K562 (cell line): ENCODE measurements around the gene BBX. TPM values are rescaled to one million over a fixed set of nuclear protein-coding genes. Genes with fewer than 3 reads are reported as not detected.

Source experiments
- ATAC-seq: fragments of 200-7000 bp; cut with Tn5 transposase; 3 replicates; pipeline ENCODE4 v1.9.1; 2020; ENCODE audit warnings: moderate library complexity
- BruUV-seq: library from RNA; stranded (reverse); fragments of 400-500 nt; replicated peaks from 2 replicates; lab custom pipeline; 2021; lab: Mats Ljungman, UMichigan
- CTCF ChIA-PET: fragments of 300-600 bp; formaldehyde crosslinking; extraction: SDS; loops from one replicate; lab custom pipeline; 2021; ENCODE audit warnings: low intra/inter-chr PET ratio; lab: Yijun Ruan, JAX
- POLR2A ChIA-PET: fragments of 300-600, 350-650 bp; sonication (Branson Sonifier 250); formaldehyde crosslinking; extraction: SDS; loops from one replicate; lab custom pipeline; 2021; ENCODE audit warnings: antibody characterized with exemption, inconsistent platforms; lab: Yijun Ruan, JAX
- DNase-seq, 4 experiments: peaks; one replicate each; pipeline versions ENCODE4 v3.0.0 to v3.0.0-alpha.2; 2011 to 2018; ENCODE audit warnings: low spot score in 3 of 4, mixed read lengths in 3 of 4; ENCODE audit errors: extremely low read depth in 1 of 4
- FAIRE-seq: peaks from 2 replicates; lab custom pipeline; 2011; peaks lifted over from hg19 to GRCh38; lab: Jason Lieb, UNC
- H2AFZ ChIP-seq: 2 replicates; pipeline ENCODE4 v1.6.0; 2011; ENCODE audit warnings: low read depth, low read length, control low read depth, inconsistent platforms
- H3K27ac ChIP-seq: fragments of 200-600 bp; 3 replicates; pipeline ENCODE4 v1.8.0; 2011; ENCODE audit warnings: low read depth, mild to moderate bottlenecking, control low read depth, inconsistent platforms, low read length, moderate library complexity, mixed read lengths; ENCODE audit errors: extremely low read depth
- H3K27me3 ChIP-seq, 2 experiments: fragments of 300-600 bp in 1 of 2; 2 replicates in 1 of 2; 3 replicates in 1 of 2; pipeline versions ENCODE4 v1.6.0 to v1.8.0; 2011; ENCODE audit warnings: inconsistent platforms in 2 of 2, low read length in 2 of 2, mild to moderate bottlenecking in 1 of 2, mixed read lengths in 1 of 2, moderate library complexity in 1 of 2; ENCODE audit not compliant: control insufficient read depth in 2 of 2, insufficient read depth in 2 of 2
- H3K36me3 ChIP-seq: fragments of 300-600 bp; 3 replicates; pipeline ENCODE4 v1.8.0; 2011; ENCODE audit warnings: mild to moderate bottlenecking, low read length, inconsistent platforms; ENCODE audit not compliant: control insufficient read depth, insufficient read depth
- H3K4me1 ChIP-seq, 2 experiments: fragments of 200-600 bp in 1 of 2; replicated peaks in 1 of 2; 2 replicates in 1 of 2; 3 replicates in 1 of 2; pipeline versions ENCODE4 v1.5.1 to v1.8.0; 2011; ENCODE audit warnings: inconsistent platforms in 2 of 2, low read length in 2 of 2, mild to moderate bottlenecking in 1 of 2, mixed read lengths in 1 of 2, moderate library complexity in 1 of 2; ENCODE audit not compliant: control insufficient read depth in 2 of 2, insufficient read depth in 2 of 2
- H3K4me2 ChIP-seq: 2 replicates; pipeline ENCODE4 v1.6.1; 2011; ENCODE audit warnings: low read length, control low read depth, inconsistent platforms, mixed read lengths; ENCODE audit not compliant: insufficient read depth
- H3K4me3 ChIP-seq: fragments of 200-600 bp; sonication (generic), shearing (Covaris generic); 2 replicates; pipeline ENCODE4 v1.5.1; 2016; ENCODE audit warnings: control low read depth, inconsistent platforms
- H3K79me2 ChIP-seq: fragments of 200-600 bp; 3 replicates; pipeline ENCODE4 v1.8.0; 2011; ENCODE audit warnings: low read length, inconsistent platforms; ENCODE audit not compliant: control insufficient read depth, insufficient read depth
- H3K9ac ChIP-seq, 2 experiments: 2 replicates each; pipeline versions ENCODE4 v1.6.0 to v1.6.1; 2011; ENCODE audit warnings: low read depth in 2 of 2, low read length in 2 of 2, control low read depth in 1 of 2, inconsistent platforms in 1 of 2, mild to moderate bottlenecking in 1 of 2, mixed read lengths in 1 of 2; ENCODE audit not compliant: insufficient read depth in 1 of 2
- H3K9me1 ChIP-seq: one replicate; pipeline ENCODE4 v1.6.0; 2011; ENCODE audit warnings: inconsistent platforms, mild to moderate bottlenecking, low read length, moderate library complexity; ENCODE audit not compliant: control insufficient read depth, insufficient read depth
- H3K9me3 ChIP-seq: replicated peaks from 2 replicates; pipeline ENCODE4 v1.5.1; 2011; ENCODE audit warnings: low read depth, low read length, inconsistent platforms; ENCODE audit not compliant: control insufficient read depth, insufficient read depth
- H4K20me1 ChIP-seq: replicated peaks from 2 replicates; pipeline ENCODE4 v1.6.1; 2011; ENCODE audit warnings: low read length, inconsistent platforms, mixed read lengths; ENCODE audit not compliant: control insufficient read depth, insufficient read depth
- KLF16 ChIP-seq: IDR thresholded peaks from 2 replicates; pipeline ENCODE4 v1.6.1; 2016; ENCODE audit warnings: antibody characterized with exemption
- PHF20 ChIP-seq: fragments of 450-650 bp; IDR thresholded peaks from 2 replicates; pipeline ENCODE4 v1.6.1; 2018; ENCODE audit not compliant: partially characterized antibody
- TFAM ChIP-seq: fragments of 250-450 bp; sonication (Bioruptor Pico); conservative IDR thresholded peaks from 2 replicates; pipeline ENCODE4 v1.5.0; 2021; ENCODE audit warnings: mild to moderate bottlenecking, moderate library complexity
- USF2 ChIP-seq: sonication (generic); formaldehyde crosslinking; IDR thresholded peaks from 2 replicates; pipeline ENCODE4 v1.5.0; 2020; ENCODE audit warnings: missing genetic modification reagents
- ZMIZ1 ChIP-seq, 2 experiments: fragments of 150-350 bp in 1 of 2; IDR thresholded peaks; 2 replicates each; pipeline ENCODE4 v1.6.1; 2012 to 2016; ENCODE audit warnings: low read depth in 2 of 2, low read length in 2 of 2, mild to moderate bottlenecking in 1 of 2, moderate library complexity in 1 of 2
- WGBS: fragments of 100-300 bp; shearing (Covaris generic); methylation state at CpG from one replicate; pipeline ENCODE4 v1.1.6; 2016; ENCODE audit warnings: low coverage, mixed read lengths; ENCODE audit not compliant: insufficient coverage; ENCODE audit errors: missing lambda C conversion rate; 5-methylcytosine and 5-hydroxymethylcytosine counted together
- in situ Hi-C: fragments of 300-500 bp; cut with MboI; formaldehyde crosslinking; loops from 4 replicates; pipeline ENCODE4 v1.15.0; 2018; ENCODE audit warnings: inconsistent platforms, mixed read lengths
- intact Hi-C: fragments of 100-400 bp; cut with micrococcal nuclease; formaldehyde crosslinking; loops from 2 replicates; pipeline ENCODE4 v1.14.2; 2022
- polyA plus RNA-seq, 8 experiments: library from polyadenylated mRNA; depleted of rRNA in 4 of 8; stranded (reverse) in 5 of 8; unstranded in 3 of 8; fragments of >200 nt; fragmentation: Nextera tagmentation in 2 of 8; fragmentation: Illumina TruSeq in 1 of 8; extraction: Ambion mirVana in 2 of 8; extraction: Trizol in 1 of 8; gene quantifications; 2 replicates each; pipeline versions ENCODE4 v1.2.1 to v1.2.3, GENCODE V29; 2011 to 2014; ENCODE audit warnings: inconsistent platforms in 1 of 8, missing spikeins in 1 of 8
- total RNA-seq, 7 experiments: library from RNA; depleted of rRNA in 6 of 7; stranded (reverse); fragments of >200 nt in 6 of 7; fragmentation: Illumina TruSeq in 2 of 7; extraction: Trizol in 2 of 7; gene quantifications; 2 replicates each; pipeline versions ENCODE4 v1.2.1 to v1.2.3, GENCODE V29; 2011 to 2021; ENCODE audit warnings: low replicate concordance in 1 of 7

BBX gene
- total and polyA plus RNA-seq, 9 of the 15 experiments (the other 6 are each of a cell fraction or from before 2014, with no cell fraction given): 4.9 to 19.5 (median 11.8) TPM

GRCh38 chr3:107557743-107558142, 35.0 kb downstream of the BBX start:
- no peak overlapping the region for H3K27ac ChIP-seq
- DNase-seq: no peak
- H3K4me3 ChIP-seq: no peak overlapping the region
- H3K4me1 ChIP-seq: no peaks in the 10 kb centered on the region
- ChIA-PET POLR2A (interaction anchor here (1.5 kb wide), 1 partner anchor 8 kb away, joined by 4 read pairs; no protein-coding TSS in a partner anchor), CTCF (no interaction called here)
- no peaks in the 10 kb centered on the region for H3K27me3 ChIP-seq
- intact Hi-C loops (no loop called here), in situ Hi-C loops (no loop called here)
- no peak overlapping the region for H3K4me2 ChIP-seq
- no peaks in the 10 kb centered on the region for H3K9me1 ChIP-seq
- TF ChIP-seq TFAM (CRISPR knock-in tag): no peak
- TF ChIP-seq PHF20: no peak
- no peak for TF ChIP-seq ZMIZ1 (IDR thresholded peaks at IDR 0.05; ENCODE audit: low read depth in 2 of 2, low read length in 2 of 2)
- no peak for TF ChIP-seq KLF16
- TF ChIP-seq USF2: no peak
- no peak overlapping the region; a peak in 1 of 4 replicates for H3K9ac ChIP-seq
- no peaks in the 10 kb centered on the region for H3K79me2 ChIP-seq
- WGBS: 14% methylated on average over 2 of the region's 2 CpGs
- no peak for ATAC-seq
- H3K36me3 ChIP-seq: no peaks in the 10 kb centered on the region
- FAIRE-seq: no peak
- H3K9me3 ChIP-seq: no peaks in the 10 kb centered on the region
- no TSS peak for BruUV-seq
- no peak overlapping the region for H2AFZ ChIP-seq
- H4K20me1 ChIP-seq: no peaks in the 10 kb centered on the region
